GM21737 (cell line): ENCODE data around the gene AXL.

Source experiments
- ATAC-seq: cut with Tn5 transposase; IDR thresholded peaks from one replicate; pipeline ENCODE4 v1.9.1; 2021; ENCODE audit warnings: mild to moderate bottlenecking, moderate library complexity; ENCODE audit not compliant: unreplicated experiment

The AXL gene

GRCh38 chr19:41305927-41306793 lies 87.1 kb downstream of the AXL start:
- ATAC-seq: no peak

DNA sequence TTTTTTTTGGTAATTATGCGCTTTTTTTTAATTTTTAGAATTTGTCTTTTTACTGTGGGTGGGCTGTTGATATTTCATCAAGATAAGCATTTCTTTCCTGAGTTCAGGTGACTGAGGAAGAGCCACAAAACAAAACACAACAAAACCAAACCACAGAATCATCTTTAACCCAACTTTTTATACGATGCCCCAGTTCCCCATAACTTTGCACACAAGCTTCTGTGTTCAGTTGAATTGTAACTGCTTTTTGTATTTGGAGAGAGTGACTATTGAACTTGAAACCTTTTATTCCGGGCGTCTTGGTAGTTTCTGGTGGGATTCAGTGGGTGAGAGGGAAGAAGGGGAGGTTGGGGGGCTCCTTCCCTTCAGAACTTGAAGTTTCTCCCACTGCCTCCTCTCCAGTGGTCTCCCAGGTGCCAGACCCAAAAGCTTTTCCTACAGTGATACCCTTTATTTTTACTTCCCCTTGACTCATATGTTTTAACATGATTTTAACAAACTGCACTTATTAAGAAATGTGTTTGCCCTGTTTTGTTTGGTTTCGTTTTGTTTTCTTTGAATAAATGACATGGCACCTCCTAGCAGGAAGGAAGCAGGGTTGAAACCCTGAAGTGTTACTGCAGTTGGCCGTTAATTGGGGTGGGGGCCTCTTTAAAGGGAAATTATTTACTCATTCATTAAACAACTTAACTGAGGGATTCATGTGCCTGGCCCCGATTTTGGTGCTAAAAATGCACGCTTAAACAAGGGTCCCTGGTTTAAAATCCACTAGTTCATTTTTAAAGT lies 88.3 kb downstream of the AXL start:
- no peak for ATAC-seq

DNA sequence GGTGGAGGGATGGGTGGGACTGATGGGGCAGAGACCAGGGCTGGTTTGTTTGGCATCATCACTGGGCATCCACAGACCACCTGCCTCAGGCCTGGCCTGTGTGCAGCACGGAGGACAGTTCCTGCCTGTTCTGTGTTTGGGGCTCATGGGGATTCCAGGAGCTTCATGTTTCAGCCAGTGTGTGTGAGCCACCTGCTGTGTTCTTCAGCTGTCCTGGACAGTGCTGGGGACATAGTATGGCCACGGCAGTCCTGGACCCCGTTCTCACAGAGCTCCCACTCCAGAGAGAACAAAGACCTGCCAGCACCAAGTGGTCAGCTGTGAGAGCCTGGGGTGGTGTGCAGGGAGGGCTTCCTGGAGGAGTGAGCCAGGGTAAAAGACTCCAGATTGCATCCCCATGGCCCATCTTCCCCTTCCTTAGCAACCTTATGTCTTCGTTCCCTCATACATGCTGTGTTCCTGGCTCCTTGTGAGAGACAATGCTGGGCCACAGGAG lies 89.0 kb downstream of the AXL start:
- ATAC-seq: no peak

DNA sequence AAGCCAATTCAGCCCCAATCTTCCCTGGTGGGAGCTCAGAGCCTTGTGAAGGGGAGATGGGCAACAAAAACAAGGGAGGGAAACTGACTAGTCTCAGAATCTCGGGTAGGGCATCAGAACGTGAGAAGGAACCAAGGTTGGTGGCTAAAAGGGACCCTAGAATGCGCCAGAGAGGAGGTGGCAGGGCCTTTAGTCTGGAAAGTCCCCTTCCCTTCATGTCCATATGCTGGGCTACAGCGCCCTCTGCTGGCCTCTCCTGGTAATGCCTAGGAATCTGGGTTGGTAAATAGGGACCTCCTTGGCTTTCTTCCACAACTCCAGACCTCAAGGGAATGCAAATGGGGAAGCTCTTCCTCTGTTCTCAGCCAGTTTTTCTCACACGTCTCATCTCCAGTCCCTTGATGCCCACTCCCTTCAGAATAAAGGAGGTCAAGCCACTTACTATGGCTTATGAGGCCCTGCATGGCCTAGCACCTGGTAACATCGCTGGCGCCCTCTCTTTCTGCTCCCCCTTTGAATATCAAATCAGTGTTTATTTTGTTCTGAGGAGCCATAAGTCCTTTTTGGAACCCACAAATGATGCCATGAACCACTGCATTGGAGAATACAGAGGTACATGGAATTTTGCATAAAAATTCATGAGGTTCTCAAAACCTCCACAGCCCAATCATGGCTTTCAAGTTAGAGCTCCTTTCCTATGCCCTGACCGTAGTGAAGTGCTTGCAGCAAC lies 89.6 kb downstream of the AXL start:
- ATAC-seq: no peak

DNA sequence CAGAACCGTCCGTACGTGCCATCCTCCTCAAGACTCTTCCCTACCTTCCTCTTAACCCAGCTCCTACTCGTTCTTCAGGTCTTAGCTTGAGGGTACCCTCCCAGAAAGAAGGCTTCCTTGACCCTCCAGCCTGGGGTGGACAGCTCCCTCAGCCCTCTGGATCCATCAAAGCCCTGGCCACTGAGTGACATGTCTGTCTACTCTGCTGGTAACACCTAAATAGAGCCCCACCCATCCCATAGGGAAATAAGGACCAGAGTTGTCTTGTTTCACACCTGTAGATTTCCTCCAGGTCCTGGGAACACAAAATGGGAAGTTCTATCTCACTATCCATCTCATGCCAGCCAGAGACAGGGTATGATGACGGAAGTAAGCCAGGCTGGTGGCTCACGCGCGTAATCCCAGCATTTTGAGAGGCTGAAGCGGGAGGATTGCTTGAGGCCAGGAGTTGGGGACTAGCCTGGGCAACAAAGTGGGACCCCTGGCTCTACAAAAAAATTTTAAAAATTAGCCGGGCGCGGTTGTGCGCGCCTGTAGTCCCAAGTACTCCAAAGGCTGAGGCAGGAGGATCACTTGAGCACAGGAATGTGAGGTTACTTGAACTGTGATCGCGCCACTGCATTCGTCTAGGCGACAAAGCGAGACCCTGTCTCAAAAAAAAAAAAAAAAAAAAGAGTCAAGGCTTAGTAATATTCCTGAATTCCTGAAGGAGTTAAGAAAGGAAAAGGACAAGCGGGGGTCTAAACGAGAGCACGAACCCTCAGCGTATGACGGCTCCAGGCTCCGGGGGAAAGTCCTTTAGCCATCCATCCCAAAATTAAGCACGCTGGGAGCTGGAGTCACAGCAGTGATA lies 90.4 kb downstream of the AXL start:
- no peak for ATAC-seq

- peak; percentile 58 for ATAC-seq
These were observed 91.2 kb downstream of the AXL start, which contains the start of gene CCDC97 for GRCh38 chr19:41310033-41310831. TSS of gene CCDC97 (plus strand) at chr19:41310172. CDS start at chr19:41310311, 139 bp downstream.

DNA sequence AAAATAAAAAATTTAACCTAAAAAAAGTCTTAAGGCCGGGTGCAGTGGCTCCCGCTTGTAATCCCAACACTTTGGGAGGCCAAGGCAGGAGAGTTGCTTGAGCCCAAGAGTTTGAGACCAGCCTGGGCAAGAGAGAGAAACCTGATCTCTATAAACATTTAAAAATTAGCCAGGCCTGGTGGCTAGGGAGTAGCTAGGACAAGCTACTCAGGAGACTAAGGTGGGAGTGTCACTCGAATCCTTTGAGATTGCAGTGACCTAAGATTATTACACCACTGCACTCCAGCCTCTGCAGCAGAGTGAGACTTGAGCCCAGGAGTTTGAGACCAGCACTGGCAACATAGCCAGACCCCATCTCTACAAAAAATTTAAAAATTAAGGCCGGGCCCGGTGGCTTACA lies 92.0 kb downstream of the AXL start:
- no peak for ATAC-seq
